CD8-positive, alpha-beta memory T cell (primary cell): Measurements from ENCODE around the gene MYO1C. TPM values are rescaled to one million over a fixed set of nuclear protein-coding genes. Genes with fewer than 3 reads are reported as not detected.
"Not testable (repeated sequence)": the region's sequence is repeated elsewhere in the genome, so short reads cannot be mapped to it uniquely, and the experiment has no call there.

ENCODE experiments used
- CTCF ChIA-PET: fragments of 350-600 bp; sonication (Branson Sonifier 250); formaldehyde crosslinking; loops from one replicate; lab custom pipeline; 2021; ENCODE audit warnings: antibody characterized with exemption; lab: Charles Lee
- POLR2A ChIA-PET: fragments of 350-600 bp; sonication (Branson Sonifier 250); formaldehyde crosslinking; loops from one replicate; lab custom pipeline; 2021; ENCODE audit warnings: antibody characterized with exemption; lab: Charles Lee
- DNase-seq, 5 donors: peaks; one replicate each; pipeline versions ENCODE4 v3.0.0 to v3.0.0-alpha.2; 2020 to 2022; ENCODE audit warnings: mixed read lengths in 1 of 5
- H3K27ac ChIP-seq: one replicate; pipeline ENCODE4 v1.7.0; 2013; ENCODE audit warnings: low read depth, mild to moderate bottlenecking, low read length, moderate library complexity
- H3K27me3 ChIP-seq: 2 replicates; pipeline ENCODE4 v1.7.0; 2013; ENCODE audit warnings: low read length, mild to moderate bottlenecking; ENCODE audit not compliant: insufficient read depth, poor library complexity, severe bottlenecking
- H3K36me3 ChIP-seq: 2 replicates; pipeline ENCODE4 v1.7.0; 2013; ENCODE audit warnings: mild to moderate bottlenecking, low read length, moderate library complexity; ENCODE audit not compliant: insufficient read depth
- H3K4me1 ChIP-seq: 2 replicates; pipeline ENCODE4 v1.7.0; 2013; ENCODE audit warnings: mild to moderate bottlenecking, low read length, moderate library complexity; ENCODE audit not compliant: insufficient read depth
- H3K4me3 ChIP-seq: 2 replicates; pipeline ENCODE4 v1.7.0; 2013; ENCODE audit warnings: mild to moderate bottlenecking, low read length
- H3K9me3 ChIP-seq: 2 replicates; pipeline ENCODE4 v1.7.0; 2013; ENCODE audit warnings: mild to moderate bottlenecking, low read length
- H3K27ac Mint-ChIP-seq, 8 donors: one replicate each; pipeline ENCODE4 v1.8.0; 2020 to 2021; ENCODE audit warnings: mixed read lengths in 8 of 8, mild to moderate bottlenecking in 6 of 8, inconsistent platforms in 3 of 8, moderate library complexity in 3 of 8
- H3K27me3 Mint-ChIP-seq, 2 donors: one replicate each; pipeline ENCODE4 v1.8.0; 2020 to 2021; ENCODE audit warnings: mixed read lengths in 2 of 2, mild to moderate bottlenecking in 1 of 2, moderate library complexity in 1 of 2
- H3K36me3 Mint-ChIP-seq, 3 donors: one replicate each; pipeline ENCODE4 v1.8.0; 2020 to 2021; ENCODE audit warnings: mixed read lengths in 3 of 3, inconsistent platforms in 1 of 3, mild to moderate bottlenecking in 1 of 3
- H3K4me1 Mint-ChIP-seq, 3 donors: one replicate each; pipeline ENCODE4 v1.8.0; 2020 to 2021; ENCODE audit warnings: mixed read lengths in 3 of 3, inconsistent platforms in 1 of 3, mild to moderate bottlenecking in 1 of 3
- H3K4me3 Mint-ChIP-seq, 7 donors: one replicate each; pipeline ENCODE4 v1.8.0; 2020 to 2021; ENCODE audit warnings: mixed read lengths in 7 of 7, mild to moderate bottlenecking in 6 of 7, moderate library complexity in 4 of 7, inconsistent platforms in 2 of 7
- H3K9me3 Mint-ChIP-seq, 5 donors: one replicate each; pipeline ENCODE4 v1.8.0; 2020 to 2022; ENCODE audit warnings: mixed read lengths in 5 of 5, mild to moderate bottlenecking in 3 of 5, moderate library complexity in 2 of 5, inconsistent platforms in 1 of 5
- polyA plus RNA-seq: library from polyadenylated mRNA; unstranded; fragments of 300-500 nt; fragmentation: Illumina TruSeq; gene quantifications from one replicate; pipeline ENCODE4 v1.2.3, GENCODE V29; 2021
- total RNA-seq, 2 experiments: library from RNA; stranded (reverse); gene quantifications; one replicate each; pipeline ENCODE4 v1.2.3, GENCODE V29; 2021

The MYO1C gene
- total and polyA plus RNA-seq, 3 experiments from 2014 or later = 5.7 to 36.9 (median 36.6) TPM

DNA sequence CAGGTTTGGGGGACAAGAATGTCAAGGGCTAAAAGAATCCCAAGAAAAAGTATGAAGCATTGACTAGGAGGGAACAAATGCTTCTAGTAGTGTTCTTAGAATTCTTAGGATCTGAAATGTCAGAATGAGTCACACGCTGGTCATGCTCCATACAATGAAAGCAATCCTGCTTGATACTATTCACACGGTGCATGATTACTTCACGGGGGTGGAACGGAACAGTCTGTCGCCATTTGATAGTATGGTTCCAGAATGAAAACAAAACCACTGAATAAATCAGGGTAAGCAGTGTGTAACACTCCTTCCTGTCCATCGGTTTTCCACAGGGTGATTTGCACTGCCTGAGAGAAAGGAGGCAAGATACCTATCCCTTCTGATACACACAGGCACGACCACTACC, 69.6 kb downstream of the MYO1C start:
- H3K27ac ChIP-seq = no peak overlapping the region
- DNase-seq = no peak
- H3K4me3 Mint-ChIP-seq = no peak overlapping the region
- H3K4me3 ChIP-seq = no peak overlapping the region
- H3K4me1 Mint-ChIP-seq = peaks cover 0 to 10% (median 4%) of the 10 kb centered on the region in 3 donors
- peak overlapping the region in 2 of 8 donors; percentile 21 to 55 for H3K27ac Mint-ChIP-seq
- peaks cover 0 to 52% (median 9%) of the 10 kb centered on the region in 3 donors for H3K36me3 Mint-ChIP-seq
- CTCF ChIA-PET = no interaction called here
- peaks cover 13% of the 10 kb centered on the region for H3K36me3 ChIP-seq
- POLR2A ChIA-PET = interaction anchor here (0.6 kb wide), 1 partner anchor 128 kb away, joined by 3 read pairs; no protein-coding TSS in a partner anchor
- H3K9me3 Mint-ChIP-seq = no peaks in the 10 kb centered on the region
- no peaks in the 10 kb centered on the region for H3K27me3 Mint-ChIP-seq
- H3K9me3 ChIP-seq = no peaks in the 10 kb centered on the region
- H3K27me3 ChIP-seq = no peaks in the 10 kb centered on the region
- H3K4me1 ChIP-seq = no peaks in the 10 kb centered on the region

DNA sequence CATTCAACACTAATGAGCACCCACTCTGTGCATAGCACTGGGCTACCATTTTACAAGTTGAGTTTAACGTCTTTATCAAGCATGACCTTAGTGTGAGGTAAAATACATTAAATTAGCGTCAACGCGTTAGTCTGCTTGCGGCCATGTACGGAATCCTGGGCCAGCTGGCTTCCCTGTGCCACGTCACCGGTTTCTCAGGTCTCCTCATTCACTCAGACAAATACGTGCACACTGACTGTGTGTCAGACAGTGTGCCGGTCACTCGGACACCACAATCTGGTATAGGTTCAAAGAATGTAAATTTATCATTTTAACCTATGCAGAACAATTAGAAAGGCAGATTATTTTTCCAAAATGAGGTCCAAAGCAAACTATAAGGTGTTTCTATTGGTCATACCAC, 71.0 kb downstream of the MYO1C start:
- Histone ChIP-seq H3K27ac (no peak overlapping the region), H3K4me1 (no peaks in the 10 kb centered on the region), H3K4me3 (no peak overlapping the region), H3K36me3 (peaks cover 13% of the 10 kb centered on the region), H3K9me3 (no peaks in the 10 kb centered on the region), H3K27me3 (no peaks in the 10 kb centered on the region)
- H3K36me3 Mint-ChIP-seq = peaks cover 0 to 51% (median 9%) of the 10 kb centered on the region in 3 donors
- H3K27ac Mint-ChIP-seq = peak overlapping the region in 1 of 8 donors; percentile 29
- peaks cover 0 to 10% (median 4%) of the 10 kb centered on the region in 3 donors for H3K4me1 Mint-ChIP-seq
- no peak for DNase-seq
- no peaks in the 10 kb centered on the region for H3K27me3 Mint-ChIP-seq
- POLR2A ChIA-PET = interaction anchor here (0.7 kb wide), 1 partner anchor 66 kb away, joined by 4 read pairs; no protein-coding TSS in a partner anchor
- H3K4me3 Mint-ChIP-seq = no peak overlapping the region
- no peaks in the 10 kb centered on the region for H3K9me3 Mint-ChIP-seq
- CTCF ChIA-PET = no interaction called here

DNA sequence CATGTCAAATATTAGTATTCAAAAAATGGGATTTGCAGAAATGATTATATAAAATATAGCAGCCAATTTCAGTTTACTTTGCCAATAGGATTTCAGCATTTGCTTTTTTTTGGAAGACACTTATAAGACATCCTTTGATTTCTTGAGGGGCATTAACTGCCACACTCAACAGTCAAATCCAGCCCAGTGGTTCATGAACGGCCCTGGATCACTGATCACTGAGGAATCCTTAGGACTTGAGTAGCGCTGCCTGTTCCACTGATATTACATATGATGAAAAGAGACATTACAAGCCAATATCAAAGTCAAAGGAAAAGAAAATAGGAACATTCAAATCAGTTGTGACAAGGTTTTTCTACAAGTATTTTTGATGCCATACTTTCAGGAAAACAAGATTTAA, 71.5 kb downstream of the MYO1C start:
- peaks cover 13% of the 10 kb centered on the region for H3K36me3 ChIP-seq
- peaks cover 0 to 8% (median 4%) of the 10 kb centered on the region in 3 donors for H3K4me1 Mint-ChIP-seq
- H3K27ac Mint-ChIP-seq = peak overlapping the region in 1 of 8 donors; percentile 29
- DNase-seq = no peak
- no peaks in the 10 kb centered on the region for H3K9me3 ChIP-seq
- H3K9me3 Mint-ChIP-seq = no peaks in the 10 kb centered on the region
- no peak overlapping the region for H3K4me3 Mint-ChIP-seq
- no peaks in the 10 kb centered on the region for H3K27me3 ChIP-seq
- no peak overlapping the region for H3K4me3 ChIP-seq
- H3K4me1 ChIP-seq = no peaks in the 10 kb centered on the region
- H3K27ac ChIP-seq = no peak overlapping the region
- peaks cover 0 to 48% (median 9%) of the 10 kb centered on the region in 3 donors for H3K36me3 Mint-ChIP-seq
- no peaks in the 10 kb centered on the region for H3K27me3 Mint-ChIP-seq
- ChIA-PET CTCF (no interaction called here), POLR2A (no interaction called here)

DNA sequence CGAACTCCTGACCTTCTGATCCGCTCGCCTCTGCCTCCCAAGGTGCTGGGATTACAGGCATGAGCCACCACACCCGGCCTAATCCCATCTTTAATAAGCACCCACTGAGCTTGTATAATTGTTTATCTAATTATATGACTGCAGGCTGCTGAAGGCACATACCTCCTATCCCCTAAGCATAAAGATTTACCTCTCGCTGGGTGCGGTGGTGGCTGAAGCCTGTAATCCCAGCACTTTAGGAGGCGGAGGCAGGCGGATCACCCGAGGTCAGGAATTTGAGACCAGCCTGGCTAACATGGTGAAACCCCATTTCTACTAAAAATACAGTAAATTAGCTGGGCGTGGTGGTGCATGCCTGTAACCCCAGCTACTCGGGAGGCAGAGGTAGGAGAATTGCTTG, 72.3 kb downstream of the MYO1C start:
- peaks cover 0 to 40% (median 9%) of the 10 kb centered on the region in 3 donors for H3K36me3 Mint-ChIP-seq
- no peaks in the 10 kb centered on the region for H3K9me3 Mint-ChIP-seq
- Histone ChIP-seq H3K27ac (no peak overlapping the region), H3K4me3 (no peak overlapping the region), H3K9me3 (no peaks in the 10 kb centered on the region), H3K4me1 (no peaks in the 10 kb centered on the region), H3K27me3 (no peaks in the 10 kb centered on the region), H3K36me3 (peaks cover 13% of the 10 kb centered on the region)
- no peak overlapping the region for H3K27ac Mint-ChIP-seq
- DNase-seq = no peak
- H3K27me3 Mint-ChIP-seq = no peaks in the 10 kb centered on the region
- ChIA-PET POLR2A (no interaction called here), CTCF (no interaction called here)
- H3K4me3 Mint-ChIP-seq = no peak overlapping the region
- H3K4me1 Mint-ChIP-seq = peaks cover 0 to 3% (median 0%) of the 10 kb centered on the region in 3 donors

DNA sequence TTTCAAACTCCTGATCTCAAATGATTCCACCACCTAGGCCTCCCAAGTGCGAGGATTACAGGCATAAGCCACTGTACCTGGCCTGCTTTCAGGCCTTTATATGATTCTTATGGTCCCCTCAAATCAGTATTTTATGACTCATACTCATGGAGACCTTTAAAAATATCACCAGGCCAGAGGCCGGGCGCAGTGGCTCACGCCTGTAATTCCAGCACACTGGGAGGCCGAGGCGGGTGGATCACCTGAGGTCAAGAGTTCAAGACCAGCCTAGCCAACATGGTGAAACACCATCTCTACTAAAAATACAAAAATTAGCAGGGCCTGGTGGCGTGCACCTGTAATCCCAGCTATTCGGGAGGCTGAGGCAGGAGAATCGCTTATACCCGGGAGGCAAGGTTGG, 74.0 kb downstream of the MYO1C start:
- peaks cover 0 to 31% (median 9%) of the 10 kb centered on the region in 3 donors for H3K36me3 Mint-ChIP-seq
- CTCF ChIA-PET, H3K4me1 Mint-ChIP-seq, DNase-seq, H3K4me3 ChIP-seq, H3K9me3 Mint-ChIP-seq, H3K4me1 ChIP-seq, POLR2A ChIA-PET, H3K27me3 Mint-ChIP-seq, H3K4me3 Mint-ChIP-seq, H3K27me3 ChIP-seq, H3K27ac Mint-ChIP-seq, H3K9me3 ChIP-seq, H3K27ac ChIP-seq: not testable (repeated sequence)
- H3K36me3 ChIP-seq = peaks cover 10% of the 10 kb centered on the region

DNA sequence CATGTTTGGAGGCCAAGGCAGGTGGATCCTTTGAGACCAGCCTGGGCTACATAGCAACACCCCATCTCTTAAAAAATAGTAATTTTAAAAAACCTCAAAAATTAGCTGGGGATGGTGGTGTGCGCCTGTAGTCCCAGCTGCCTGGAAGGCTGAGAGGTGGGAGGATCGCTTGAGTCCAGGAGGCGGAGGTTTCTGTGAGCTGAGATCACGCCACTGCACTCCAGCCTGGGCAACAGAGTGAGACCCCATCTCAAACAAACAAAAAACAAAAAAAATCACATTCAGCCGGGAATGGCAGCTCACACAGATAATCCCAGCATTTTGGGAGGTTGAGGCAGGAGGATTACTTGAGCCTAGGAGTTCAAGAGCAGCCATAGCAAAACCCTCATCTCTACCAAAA, 76.1 kb downstream of the MYO1C start:
- H3K36me3 ChIP-seq = no peaks in the 10 kb centered on the region
- peaks cover 0 to 6% (median 0%) of the 10 kb centered on the region in 3 donors for H3K4me1 Mint-ChIP-seq
- DNase-seq = no peak
- no peak overlapping the region for H3K27ac ChIP-seq
- H3K9me3 Mint-ChIP-seq = no peaks in the 10 kb centered on the region
- no peak overlapping the region for H3K4me3 Mint-ChIP-seq
- no peak overlapping the region for H3K4me3 ChIP-seq
- H3K27me3 Mint-ChIP-seq = no peaks in the 10 kb centered on the region
- H3K9me3 ChIP-seq = no peaks in the 10 kb centered on the region
- POLR2A ChIA-PET = interaction anchor here (0.6 to 0.9 kb wide), 2 partner anchors 51 to 65 kb away, joined by 3 read pairs; no protein-coding TSS in a partner anchor
- H3K27ac Mint-ChIP-seq = no peak overlapping the region
- CTCF ChIA-PET = no interaction called here
- no peaks in the 10 kb centered on the region for H3K27me3 ChIP-seq
- no peaks in the 10 kb centered on the region for H3K4me1 ChIP-seq
- H3K36me3 Mint-ChIP-seq = peaks cover 0 to 14% (median 3%) of the 10 kb centered on the region in 3 donors

DNA sequence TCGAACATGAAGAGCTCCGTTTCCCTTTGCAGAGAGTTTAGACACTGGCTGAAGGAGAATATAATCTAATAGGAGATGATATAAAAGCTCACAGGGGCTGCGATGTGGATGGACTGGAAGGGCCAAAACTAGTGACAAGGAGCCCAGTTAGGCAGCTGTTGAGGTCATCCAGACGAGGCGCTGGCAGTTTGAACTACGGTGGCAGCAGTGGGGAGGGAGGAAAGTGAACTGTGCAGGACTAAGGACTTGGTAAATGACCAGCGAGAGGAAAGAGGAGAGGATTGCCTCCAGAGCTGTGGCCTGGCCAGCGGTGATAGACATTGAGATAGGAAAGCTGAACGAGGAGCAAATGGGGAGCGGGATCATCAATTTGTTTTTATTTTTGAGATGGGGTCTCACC, 77.9 kb downstream of the MYO1C start:
- DNase-seq = no peak
- no peaks in the 10 kb centered on the region for H3K27me3 ChIP-seq
- H3K36me3 Mint-ChIP-seq = peaks cover 0 to 3% (median 2%) of the 10 kb centered on the region in 3 donors
- H3K4me1 ChIP-seq = no peaks in the 10 kb centered on the region
- no peak overlapping the region for H3K4me3 Mint-ChIP-seq
- ChIA-PET CTCF (interaction anchor here (1.1 kb wide), 1 partner anchor 14 kb away, joined by 3 read pairs; no protein-coding TSS in a partner anchor), POLR2A (no interaction called here)
- no peak overlapping the region for H3K4me3 ChIP-seq
- H3K27me3 Mint-ChIP-seq = no peaks in the 10 kb centered on the region
- H3K9me3 ChIP-seq = no peaks in the 10 kb centered on the region
- H3K36me3 ChIP-seq = no peaks in the 10 kb centered on the region
- H3K4me1 Mint-ChIP-seq = peaks cover 0 to 6% (median 0%) of the 10 kb centered on the region in 3 donors
- peak overlapping the region in 2 of 8 donors; percentile 71 to 90 for H3K27ac Mint-ChIP-seq
- no peak overlapping the region for H3K27ac ChIP-seq
- H3K9me3 Mint-ChIP-seq = no peaks in the 10 kb centered on the region
